DND-41 (cell line): ENCODE measurements around the gene GRPEL1.

ENCODE experiments used
- ATAC-seq: fragments of 200-7000 bp; cut with Tn5 transposase; 3 replicates; pipeline ENCODE4 v1.9.1; 2021; ENCODE audit warnings: low read depth; ENCODE audit not compliant: insufficient read depth
- DNase-seq: peaks from one replicate; pipeline ENCODE4 v3.0.0-alpha.2; 2020
- H2AFZ ChIP-seq: 2 replicates; pipeline ENCODE4 v1.6.0; 2012; ENCODE audit warnings: low read depth, low read length
- H3K27ac ChIP-seq: 2 replicates; pipeline ENCODE4 v1.5.1; 2012; ENCODE audit warnings: low read length, inconsistent platforms
- H3K27me3 ChIP-seq: fragments of 200-600 bp; sonication (generic); 2 replicates; pipeline ENCODE4 v1.6.0; 2012; ENCODE audit warnings: low read length, mild to moderate bottlenecking, inconsistent platforms; ENCODE audit not compliant: insufficient read depth, poor library complexity
- H3K36me3 ChIP-seq: 2 replicates; pipeline ENCODE4 v1.5.1; 2012; ENCODE audit warnings: low read length, inconsistent platforms; ENCODE audit not compliant: insufficient read depth
- H3K4me1 ChIP-seq: 2 replicates; pipeline ENCODE4 v1.5.1; 2012; ENCODE audit warnings: mild to moderate bottlenecking, low read length; ENCODE audit not compliant: insufficient read depth
- H3K4me2 ChIP-seq: 2 replicates; pipeline ENCODE4 v1.6.0; 2012; ENCODE audit warnings: mild to moderate bottlenecking, moderate library complexity, low read length, inconsistent platforms; ENCODE audit not compliant: insufficient read depth
- H3K4me3 ChIP-seq, 2 experiments: fragments of 200-600 bp in 1 of 2; shearing (Covaris generic) in 1 of 2; 2 replicates each; pipeline ENCODE4 v1.5.1; 2012 to 2016; ENCODE audit warnings: inconsistent platforms in 2 of 2, low read length in 2 of 2, mild to moderate bottlenecking in 2 of 2, low read depth in 1 of 2, moderate library complexity in 1 of 2
- H3K79me2 ChIP-seq: 2 replicates; pipeline ENCODE4 v1.6.0; 2012; ENCODE audit warnings: low read length, inconsistent platforms; ENCODE audit not compliant: insufficient read depth
- H3K9ac ChIP-seq: 2 replicates; pipeline ENCODE4 v1.6.0; 2012; ENCODE audit warnings: low read depth, mild to moderate bottlenecking, inconsistent platforms, low read length, moderate library complexity
- H3K9me3 ChIP-seq: 2 replicates; pipeline ENCODE4 v1.5.1; 2012; ENCODE audit warnings: low read length, moderate library complexity, mild to moderate bottlenecking, inconsistent platforms; ENCODE audit not compliant: insufficient read depth, severe bottlenecking
- H4K20me1 ChIP-seq: 2 replicates; pipeline ENCODE4 v1.6.0; 2012; ENCODE audit warnings: low read length; ENCODE audit not compliant: insufficient read depth
- EZH2 ChIP-seq: IDR thresholded peaks from 3 replicates; pipeline ENCODE4 v1.6.1; 2012; ENCODE audit warnings: borderline replicate concordance, low read depth, mild to moderate bottlenecking, moderate library complexity, low read length, inconsistent platforms; ENCODE audit not compliant: severe bottlenecking
- TF ChIP-seq, protein P1 (sequence below): IDR thresholded peaks from 2 replicates; pipeline ENCODE4 v1.5.1; 2012; ENCODE audit warnings: borderline replicate concordance, low read length, moderate library complexity, mild to moderate bottlenecking; ENCODE audit not compliant: poor library complexity, severe bottlenecking; ENCODE audit errors: extremely low read depth

The GRPEL1 gene

GRCh38 chr4:7032596-7032995 is 35.3 kb downstream of the GRPEL1 start:
- Histone ChIP-seq H3K36me3 (peaks cover 38% of the 10 kb centered on the region), H2AFZ (no peak overlapping the region), H3K27ac (no peak overlapping the region), H3K9me3 (no peaks in the 10 kb centered on the region), H3K27me3 (no peaks in the 10 kb centered on the region), H3K4me3 (no peak overlapping the region), H3K4me1 (no peaks in the 10 kb centered on the region), H4K20me1 (peaks cover 27% of the 10 kb centered on the region), H3K9ac (no peak overlapping the region), H3K4me2 (no peak overlapping the region), H3K79me2 (no peaks in the 10 kb centered on the region)
- ATAC-seq = no peak
- no peak for DNase-seq
- TF ChIP-seq EZH2 = no peak
- TF ChIP-seq, protein P1, sequence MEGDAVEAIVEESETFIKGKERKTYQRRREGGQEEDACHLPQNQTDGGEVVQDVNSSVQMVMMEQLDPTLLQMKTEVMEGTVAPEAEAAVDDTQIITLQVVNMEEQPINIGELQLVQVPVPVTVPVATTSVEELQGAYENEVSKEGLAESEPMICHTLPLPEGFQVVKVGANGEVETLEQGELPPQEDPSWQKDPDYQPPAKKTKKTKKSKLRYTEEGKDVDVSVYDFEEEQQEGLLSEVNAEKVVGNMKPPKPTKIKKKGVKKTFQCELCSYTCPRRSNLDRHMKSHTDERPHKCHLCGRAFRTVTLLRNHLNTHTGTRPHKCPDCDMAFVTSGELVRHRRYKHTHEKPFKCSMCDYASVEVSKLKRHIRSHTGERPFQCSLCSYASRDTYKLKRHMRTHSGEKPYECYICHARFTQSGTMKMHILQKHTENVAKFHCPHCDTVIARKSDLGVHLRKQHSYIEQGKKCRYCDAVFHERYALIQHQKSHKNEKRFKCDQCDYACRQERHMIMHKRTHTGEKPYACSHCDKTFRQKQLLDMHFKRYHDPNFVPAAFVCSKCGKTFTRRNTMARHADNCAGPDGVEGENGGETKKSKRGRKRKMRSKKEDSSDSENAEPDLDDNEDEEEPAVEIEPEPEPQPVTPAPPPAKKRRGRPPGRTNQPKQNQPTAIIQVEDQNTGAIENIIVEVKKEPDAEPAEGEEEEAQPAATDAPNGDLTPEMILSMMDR = no peak

- DNase-seq = no peak
- no peaks in the 10 kb centered on the region for H3K79me2 ChIP-seq
- H4K20me1 ChIP-seq = peaks cover 27% of the 10 kb centered on the region
- H3K9me3 ChIP-seq = no peaks in the 10 kb centered on the region
- H3K4me2 ChIP-seq = no peak overlapping the region
- ATAC-seq = no peak
- H3K27ac ChIP-seq = no peak overlapping the region
- no peaks in the 10 kb centered on the region for H3K4me1 ChIP-seq
- no peak for TF ChIP-seq EZH2
- TF ChIP-seq, protein P1 = no peak
- no peak overlapping the region for H2AFZ ChIP-seq
- no peak overlapping the region for H3K9ac ChIP-seq
- peaks cover 45% of the 10 kb centered on the region for H3K36me3 ChIP-seq
- H3K27me3 ChIP-seq = no peaks in the 10 kb centered on the region
- no peak overlapping the region for H3K4me3 ChIP-seq
Measured at GRCh38 chr4:7031558-7032449, 36.1 kb downstream of the GRPEL1 start.

DNA sequence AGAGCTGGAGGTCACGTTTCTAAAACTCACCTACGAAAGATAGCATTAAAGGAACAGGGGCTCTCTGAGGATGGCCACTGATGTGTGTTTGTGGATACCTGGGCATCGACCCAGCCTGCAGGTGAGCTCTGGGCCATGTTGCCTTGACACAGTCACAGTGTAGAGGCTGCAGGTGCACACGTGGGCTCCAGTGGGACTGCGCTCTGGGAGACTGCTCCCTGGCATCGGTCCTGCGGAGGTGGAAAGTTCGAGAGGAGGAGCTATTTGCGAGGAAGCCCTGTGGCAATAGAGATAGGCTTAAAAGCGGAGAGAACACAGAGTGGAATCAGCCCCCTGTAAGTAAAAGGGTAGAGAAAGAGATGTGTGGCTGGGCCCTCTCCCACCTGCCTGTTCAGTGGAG is 37.0 kb downstream of the GRPEL1 start:
- no peaks in the 10 kb centered on the region for H3K4me1 ChIP-seq
- DNase-seq (no peak), ATAC-seq (no peak)
- no peak overlapping the region for H3K27ac ChIP-seq
- H3K9me3 ChIP-seq = no peaks in the 10 kb centered on the region
- no peaks in the 10 kb centered on the region for H3K27me3 ChIP-seq
- H3K79me2 ChIP-seq = no peaks in the 10 kb centered on the region
- H4K20me1 ChIP-seq = peaks cover 27% of the 10 kb centered on the region
- H3K4me2 ChIP-seq = no peak overlapping the region
- no peak overlapping the region for H3K9ac ChIP-seq
- peaks cover 52% of the 10 kb centered on the region for H3K36me3 ChIP-seq
- H2AFZ ChIP-seq = no peak overlapping the region
- H3K4me3 ChIP-seq = no peak overlapping the region
- TF ChIP-seq EZH2 = no peak
- TF ChIP-seq, protein P1 = no peak
